ENCODE results near the gene KIAA0586.
"Not testable (repeated sequence)": the region's sequence is repeated elsewhere in the genome, so short reads cannot be mapped to it uniquely, and the experiment has no call there.

Gene KIAA0586

DNA sequence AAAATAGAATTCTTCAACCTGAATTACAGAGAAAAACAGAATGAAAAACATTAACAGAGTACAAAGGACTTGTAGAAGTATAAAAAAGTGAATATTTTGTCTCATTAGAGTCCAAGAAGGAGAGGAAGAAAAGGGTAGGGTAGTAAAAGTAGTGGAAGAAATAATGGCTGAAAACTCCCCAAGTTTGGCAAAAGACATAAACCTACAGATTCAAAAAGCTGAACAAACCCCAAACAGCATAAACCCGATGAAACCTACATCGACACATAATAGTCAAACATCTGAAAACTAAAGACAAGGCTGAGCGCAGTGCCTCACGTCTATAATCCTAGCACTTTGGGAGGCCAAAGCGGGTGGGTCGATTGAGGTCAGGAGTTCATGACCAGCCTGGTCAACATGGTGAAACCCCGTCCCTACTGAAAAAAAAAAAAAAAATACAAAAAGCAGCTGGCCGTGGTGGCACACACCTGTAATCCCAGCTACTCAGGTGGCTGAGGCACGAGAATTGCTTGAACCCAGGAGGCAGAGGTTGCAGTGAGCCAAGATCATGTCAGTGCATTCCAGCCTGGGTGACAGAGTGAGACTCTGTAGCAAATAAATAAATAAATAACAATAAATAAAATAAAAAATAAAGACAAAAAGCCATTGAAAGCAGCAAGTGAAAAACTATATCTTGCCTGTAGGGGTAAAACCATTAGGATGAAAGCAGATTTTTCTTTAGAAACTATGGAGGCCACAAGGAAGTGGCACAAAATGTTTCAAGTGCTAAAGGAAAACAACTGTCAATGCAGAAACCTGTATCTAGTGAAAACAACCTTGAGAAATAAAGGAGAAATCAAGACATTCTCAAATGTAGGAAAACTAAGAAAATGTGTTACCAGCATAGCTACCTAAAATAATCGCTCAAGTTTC is 11.6 kb upstream of the KIAA0586 start:
- Histone ChIP-seq H3K4me3 (ENCODE audit: low read length) (no peak overlapping the region), H3K36me3 (ENCODE audit: control insufficient read depth, low read depth, low read length) (peaks cover 34% of the 10 kb centered on the region), H3K4me1 (ENCODE audit: control insufficient read depth, low read depth, low read length) (no peaks in the 10 kb centered on the region), H3K9ac (ENCODE audit: low read length) (no peak overlapping the region), H3K9me3 (ENCODE audit: control insufficient read depth, low read depth, low read length) (no peaks in the 10 kb centered on the region), H3K27ac (ENCODE audit: low read length) (no peak overlapping the region), H3K27me3 (ENCODE audit: control insufficient read depth, insufficient read depth, low read length) (no peaks in the 10 kb centered on the region)

DNA sequence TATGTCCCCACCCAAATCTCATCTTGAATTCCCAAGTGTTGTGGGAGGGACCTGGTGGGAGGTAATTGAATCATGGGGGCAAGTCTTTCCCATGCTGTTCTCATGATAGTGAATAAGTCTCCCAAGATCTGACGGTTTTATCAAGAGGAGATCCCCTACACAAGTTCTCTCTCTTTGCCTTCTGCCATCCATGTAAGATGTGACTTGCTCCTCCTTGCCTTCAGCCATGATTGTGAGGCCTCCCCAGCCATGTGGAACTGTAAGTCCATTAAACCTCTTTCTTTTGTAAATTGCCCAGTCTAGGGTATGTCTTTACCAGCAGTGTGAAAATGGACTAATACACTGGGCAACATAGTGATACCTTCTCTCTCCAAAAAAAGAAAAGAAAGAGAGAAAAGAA is 10.6 kb upstream of the KIAA0586 start:
- H3K4me1 ChIP-seq (ENCODE audit: control insufficient read depth, low read depth, low read length); H3K27ac ChIP-seq (ENCODE audit: low read length); H3K27me3 ChIP-seq (ENCODE audit: control insufficient read depth, insufficient read depth, low read length); H3K9ac ChIP-seq (ENCODE audit: low read length); H3K9me3 ChIP-seq (ENCODE audit: control insufficient read depth, low read depth, low read length); H3K4me3 ChIP-seq (ENCODE audit: low read length): not testable (repeated sequence)
- H3K36me3 ChIP-seq (ENCODE audit: control insufficient read depth, low read depth, low read length): peaks cover 36% of the 10 kb centered on the region

GRCh38 chr14:58426670-58427280 is 744 bp upstream of the KIAA0586 start:
- Histone ChIP-seq H3K27ac (ENCODE audit: low read length) (peak overlapping the region; percentile 95), H3K36me3 (ENCODE audit: control insufficient read depth, low read depth, low read length) (peaks cover 9% of the 10 kb centered on the region), H3K27me3 (ENCODE audit: control insufficient read depth, insufficient read depth, low read length) (no peaks in the 10 kb centered on the region), H3K4me1 (ENCODE audit: control insufficient read depth, low read depth, low read length) (peaks cover 4% of the 10 kb centered on the region), H3K9ac (ENCODE audit: low read length) (peak overlapping the region; percentile 77), H3K4me3 (ENCODE audit: low read length) (peak overlapping the region; percentile 82), H3K9me3 (ENCODE audit: control insufficient read depth, low read depth, low read length) (no peaks in the 10 kb centered on the region)

- Histone ChIP-seq H3K27ac (ENCODE audit: low read length) (peak overlapping the region; percentile 3), H3K9ac (ENCODE audit: low read length) (peak overlapping the region; percentile 77), H3K36me3 (ENCODE audit: control insufficient read depth, low read depth, low read length) (peaks cover 10% of the 10 kb centered on the region), H3K27me3 (ENCODE audit: control insufficient read depth, insufficient read depth, low read length) (no peaks in the 10 kb centered on the region), H3K4me1 (ENCODE audit: control insufficient read depth, low read depth, low read length) (peaks cover 4% of the 10 kb centered on the region), H3K9me3 (ENCODE audit: control insufficient read depth, low read depth, low read length) (no peaks in the 10 kb centered on the region), H3K4me3 (ENCODE audit: low read length) (peak overlapping the region; percentile 82)
These were observed 682 bp downstream of the KIAA0586 start for GRCh38 chr14:58428118-58428683.

DNA sequence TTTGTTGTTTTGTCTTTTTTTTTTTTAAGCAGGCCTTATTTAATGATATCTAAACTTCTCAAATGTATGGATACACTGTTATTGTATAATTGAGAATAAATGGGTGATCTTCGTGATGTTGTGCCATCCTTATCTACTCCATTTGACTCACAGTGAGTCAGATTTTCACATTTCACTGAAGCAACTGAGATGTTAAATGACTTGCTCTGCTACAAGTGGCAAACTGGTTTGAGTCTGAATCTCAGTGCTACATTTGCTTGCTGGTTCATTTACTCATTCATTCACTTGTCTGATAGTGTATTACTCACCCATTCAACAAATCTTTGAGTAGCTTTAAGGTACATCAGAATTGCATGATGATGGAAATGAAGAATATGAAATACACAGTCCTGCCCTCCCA is 2.6 kb downstream of the KIAA0586 start:
- Histone ChIP-seq H3K4me3 (ENCODE audit: low read length) (no peak overlapping the region), H3K27me3 (ENCODE audit: control insufficient read depth, insufficient read depth, low read length) (no peaks in the 10 kb centered on the region), H3K9me3 (ENCODE audit: control insufficient read depth, low read depth, low read length) (no peaks in the 10 kb centered on the region), H3K9ac (ENCODE audit: low read length) (no peak overlapping the region), H3K27ac (ENCODE audit: low read length) (no peak overlapping the region), H3K36me3 (ENCODE audit: control insufficient read depth, low read depth, low read length) (peaks cover 4% of the 10 kb centered on the region), H3K4me1 (ENCODE audit: control insufficient read depth, low read depth, low read length) (peaks cover 4% of the 10 kb centered on the region)

DNA sequence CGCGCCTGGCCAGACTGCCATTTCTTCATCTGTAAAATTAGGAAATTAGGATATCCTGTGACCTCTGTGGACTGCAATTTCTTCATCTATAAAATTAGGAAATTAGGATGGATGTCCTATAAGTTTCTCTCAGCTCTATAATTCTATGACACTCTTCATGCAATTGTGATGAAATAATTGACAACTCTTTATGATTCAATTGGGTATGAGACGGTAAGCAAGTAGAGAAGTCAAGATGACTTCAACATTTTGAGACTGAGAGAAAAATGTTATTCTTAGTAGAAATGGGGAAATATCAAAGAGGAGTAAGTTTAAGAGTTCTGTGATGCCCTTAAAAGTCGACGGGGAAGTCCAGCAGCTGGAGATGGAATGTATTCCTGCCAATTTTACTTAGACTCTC is 12.0 kb downstream of the KIAA0586 start:
- Histone ChIP-seq H3K27ac (ENCODE audit: low read length) (no peak overlapping the region), H3K4me3 (ENCODE audit: low read length) (no peak overlapping the region), H3K36me3 (ENCODE audit: control insufficient read depth, low read depth, low read length) (peaks cover 20% of the 10 kb centered on the region), H3K9ac (ENCODE audit: low read length) (no peak overlapping the region), H3K27me3 (ENCODE audit: control insufficient read depth, insufficient read depth, low read length) (no peaks in the 10 kb centered on the region), H3K4me1 (ENCODE audit: control insufficient read depth, low read depth, low read length) (no peaks in the 10 kb centered on the region), H3K9me3 (ENCODE audit: control insufficient read depth, low read depth, low read length) (no peaks in the 10 kb centered on the region)

DNA sequence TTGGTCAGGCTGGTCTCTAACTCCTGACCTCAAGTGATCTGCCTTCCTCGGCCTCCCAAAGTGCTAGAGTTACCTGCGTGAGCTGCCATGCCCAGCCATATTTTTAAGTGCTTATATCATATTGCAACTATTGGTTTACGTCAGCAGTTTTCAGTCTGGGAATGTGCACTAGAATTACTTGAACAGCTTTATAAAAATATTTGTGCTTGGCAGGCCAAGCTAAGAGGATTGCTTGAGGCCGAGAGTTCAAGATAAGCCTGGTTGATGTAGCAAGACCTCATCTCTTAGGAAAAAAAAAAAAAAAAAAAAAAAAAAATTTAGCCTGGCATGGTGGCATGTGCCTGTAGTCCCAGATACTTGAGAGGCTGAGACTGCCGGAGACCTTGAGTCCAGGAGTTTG is 17.1 kb downstream of the KIAA0586 start:
- H3K36me3 ChIP-seq (ENCODE audit: control insufficient read depth, low read depth, low read length): peaks cover 28% of the 10 kb centered on the region
- H3K4me3 ChIP-seq (ENCODE audit: low read length): no peak overlapping the region
- H3K27ac ChIP-seq (ENCODE audit: low read length): no peak overlapping the region

GRCh38 chr14:58455593-58456265 is 28.2 kb downstream of the KIAA0586 start:
- no peak overlapping the region for H3K27ac ChIP-seq (ENCODE audit: low read length)
- peaks cover 30% of the 10 kb centered on the region for H3K36me3 ChIP-seq (ENCODE audit: control insufficient read depth, low read depth, low read length)
- no peaks in the 10 kb centered on the region for H3K9me3 ChIP-seq (ENCODE audit: control insufficient read depth, low read depth, low read length)
- no peaks in the 10 kb centered on the region for H3K27me3 ChIP-seq (ENCODE audit: control insufficient read depth, insufficient read depth, low read length)
- no peak overlapping the region for H3K4me3 ChIP-seq (ENCODE audit: low read length)
- no peak overlapping the region for H3K9ac ChIP-seq (ENCODE audit: low read length)
- no peaks in the 10 kb centered on the region for H3K4me1 ChIP-seq (ENCODE audit: control insufficient read depth, low read depth, low read length)

More for the DNA sequence above, 17.1 kb downstream of the KIAA0586 start:
- H3K4me1 ChIP-seq (ENCODE audit: control insufficient read depth, low read depth, low read length): no peaks in the 10 kb centered on the region
- no peaks in the 10 kb centered on the region for H3K27me3 ChIP-seq (ENCODE audit: control insufficient read depth, insufficient read depth, low read length)
- H3K9me3 ChIP-seq (ENCODE audit: control insufficient read depth, low read depth, low read length): no peaks in the 10 kb centered on the region
- H3K9ac ChIP-seq (ENCODE audit: low read length): no peak overlapping the region

DNA sequence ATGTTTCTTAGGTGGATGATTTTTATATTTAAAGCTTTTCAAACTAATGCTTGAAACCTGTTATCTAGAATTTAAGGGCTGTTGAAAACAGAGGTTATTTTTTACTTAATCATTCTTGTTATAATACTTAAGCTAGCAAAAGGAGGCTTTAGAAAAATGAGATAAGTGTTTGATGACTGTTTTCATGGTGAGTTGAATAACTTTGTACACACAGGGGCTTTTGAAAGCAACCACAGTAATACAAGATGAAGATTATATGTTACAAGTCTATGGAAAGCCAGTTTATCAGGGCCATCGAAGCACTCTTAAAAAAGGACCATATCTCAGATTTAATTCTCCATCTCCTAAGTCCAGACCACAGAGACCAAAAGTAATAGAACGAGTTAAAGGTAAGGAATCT is 33.3 kb downstream of the KIAA0586 start:
- H3K9ac ChIP-seq (ENCODE audit: low read length): no peak overlapping the region
- H3K4me1 ChIP-seq (ENCODE audit: control insufficient read depth, low read depth, low read length): no peaks in the 10 kb centered on the region
- no peak overlapping the region for H3K27ac ChIP-seq (ENCODE audit: low read length)
- H3K36me3 ChIP-seq (ENCODE audit: control insufficient read depth, low read depth, low read length): peaks cover 33% of the 10 kb centered on the region
- H3K9me3 ChIP-seq (ENCODE audit: control insufficient read depth, low read depth, low read length): no peaks in the 10 kb centered on the region
- no peak overlapping the region for H3K4me3 ChIP-seq (ENCODE audit: low read length)
- no peaks in the 10 kb centered on the region for H3K27me3 ChIP-seq (ENCODE audit: control insufficient read depth, insufficient read depth, low read length)

GRCh38 chr14:58463147-58463546 is 35.6 kb downstream of the KIAA0586 start:
- no peak overlapping the region for H3K27ac ChIP-seq (ENCODE audit: low read length)
- no peak overlapping the region for H3K4me3 ChIP-seq (ENCODE audit: low read length)
- peaks cover 25% of the 10 kb centered on the region for H3K36me3 ChIP-seq (ENCODE audit: control insufficient read depth, low read depth, low read length)
- H3K9ac ChIP-seq (ENCODE audit: low read length): no peak overlapping the region
- H3K27me3 ChIP-seq (ENCODE audit: control insufficient read depth, insufficient read depth, low read length): no peaks in the 10 kb centered on the region
- H3K4me1 ChIP-seq (ENCODE audit: control insufficient read depth, low read depth, low read length): no peaks in the 10 kb centered on the region
- H3K9me3 ChIP-seq (ENCODE audit: control insufficient read depth, low read depth, low read length): no peaks in the 10 kb centered on the region

- H3K9ac ChIP-seq (ENCODE audit: low read length): no peak overlapping the region
- H3K36me3 ChIP-seq (ENCODE audit: control insufficient read depth, low read depth, low read length): peaks cover 28% of the 10 kb centered on the region
- H3K27me3 ChIP-seq (ENCODE audit: control insufficient read depth, insufficient read depth, low read length): no peaks in the 10 kb centered on the region
- no peaks in the 10 kb centered on the region for H3K4me1 ChIP-seq (ENCODE audit: control insufficient read depth, low read depth, low read length)
- no peak overlapping the region for H3K27ac ChIP-seq (ENCODE audit: low read length)
- H3K4me3 ChIP-seq (ENCODE audit: low read length): no peak overlapping the region
- no peaks in the 10 kb centered on the region for H3K9me3 ChIP-seq (ENCODE audit: control insufficient read depth, low read depth, low read length)
These were observed 37.1 kb downstream of the KIAA0586 start for GRCh38 chr14:58464652-58465051.
